ENCODE measurements around the gene GPR135.

DNA sequence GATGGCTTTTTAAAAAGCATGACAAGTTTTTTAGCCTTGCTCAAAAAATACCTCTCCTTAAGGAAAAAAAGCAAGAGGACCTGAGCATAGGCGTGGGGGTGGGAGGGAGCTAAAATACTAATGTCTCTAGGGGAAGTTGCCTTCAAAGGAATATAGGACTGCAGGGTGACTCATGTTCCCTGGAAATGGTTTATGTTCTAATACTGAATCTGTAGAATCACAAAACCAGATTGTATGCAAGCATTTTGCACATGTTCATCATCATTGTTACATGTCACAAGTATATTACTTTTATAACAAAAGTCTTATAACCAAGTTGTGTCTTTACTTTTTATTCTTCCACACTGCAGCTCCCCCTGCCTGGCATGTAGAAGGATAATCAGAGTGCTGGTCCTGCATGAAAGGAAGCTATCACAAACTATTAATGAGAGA lies 36.6 kb downstream of the GPR135 start:
- no peak for TF ChIP-seq SNAI2 (CRISPR knock-in tag; IDR thresholded peaks at IDR 0.05)
- TF ChIP-seq ZNF565 (CRISPR knock-in tag; conservative IDR thresholded peaks at IDR 0.05; ENCODE audit: low read depth): no peak
- TF ChIP-seq, protein P1, sequence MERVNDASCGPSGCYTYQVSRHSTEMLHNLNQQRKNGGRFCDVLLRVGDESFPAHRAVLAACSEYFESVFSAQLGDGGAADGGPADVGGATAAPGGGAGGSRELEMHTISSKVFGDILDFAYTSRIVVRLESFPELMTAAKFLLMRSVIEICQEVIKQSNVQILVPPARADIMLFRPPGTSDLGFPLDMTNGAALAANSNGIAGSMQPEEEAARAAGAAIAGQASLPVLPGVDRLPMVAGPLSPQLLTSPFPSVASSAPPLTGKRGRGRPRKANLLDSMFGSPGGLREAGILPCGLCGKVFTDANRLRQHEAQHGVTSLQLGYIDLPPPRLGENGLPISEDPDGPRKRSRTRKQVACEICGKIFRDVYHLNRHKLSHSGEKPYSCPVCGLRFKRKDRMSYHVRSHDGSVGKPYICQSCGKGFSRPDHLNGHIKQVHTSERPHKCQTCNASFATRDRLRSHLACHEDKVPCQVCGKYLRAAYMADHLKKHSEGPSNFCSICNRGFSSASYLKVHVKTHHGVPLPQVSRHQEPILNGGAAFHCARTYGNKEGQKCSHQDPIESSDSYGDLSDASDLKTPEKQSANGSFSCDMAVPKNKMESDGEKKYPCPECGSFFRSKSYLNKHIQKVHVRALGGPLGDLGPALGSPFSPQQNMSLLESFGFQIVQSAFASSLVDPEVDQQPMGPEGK (CRISPR knock-in tag; IDR thresholded peaks at IDR 0.05; ENCODE audit: borderline replicate concordance): no peak
- no peak for TF ChIP-seq TSHZ2 (CRISPR knock-in tag; IDR thresholded peaks at IDR 0.05)
- no peak for TF ChIP-seq GLIS3 (CRISPR knock-in tag; IDR thresholded peaks at IDR 0.05)
- TF ChIP-seq ESRRG (CRISPR knock-in tag; IDR thresholded peaks at IDR 0.05): no peak
- no peak for TF ChIP-seq PPARA (CRISPR knock-in tag; IDR thresholded peaks at IDR 0.05; ENCODE audit: borderline replicate concordance)
- no peak for TF ChIP-seq ISL1 (CRISPR knock-in tag; IDR thresholded peaks at IDR 0.05)
- no peak for TF ChIP-seq ZFP30 (CRISPR knock-in tag; IDR thresholded peaks at IDR 0.05)
- TF ChIP-seq ARNTL (CRISPR knock-in tag; IDR thresholded peaks at IDR 0.05; ENCODE audit: borderline replicate concordance, low read depth): no peak
- TF ChIP-seq ZNF8 (CRISPR knock-in tag; IDR thresholded peaks at IDR 0.05): no peak
- TF ChIP-seq RARB (CRISPR knock-in tag; IDR thresholded peaks at IDR 0.05): no peak

Data from SK-N-SH treated with all-trans-retinoic acid at 6 μM for 48 hours (cell line).